ENCODE data around the gene KCNIP4.

DNA sequence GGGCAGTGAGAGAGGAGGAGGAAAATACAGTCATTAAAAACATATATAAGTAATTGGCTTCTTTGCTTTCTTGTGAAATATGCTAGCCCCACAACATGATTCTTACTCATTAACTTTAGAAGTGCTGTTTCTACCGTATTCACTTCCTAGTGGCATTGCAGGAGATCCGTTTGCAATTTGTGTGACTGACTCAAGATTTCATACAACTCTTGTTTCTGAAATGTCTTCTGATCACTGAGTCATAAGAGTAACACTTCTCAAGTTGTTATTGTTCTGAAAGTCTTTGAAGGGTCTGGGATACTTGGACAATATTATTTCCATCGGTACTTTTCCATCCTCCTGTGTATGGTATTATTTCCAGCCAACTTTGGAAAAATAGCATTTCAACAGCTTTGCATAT, 937.5 kb downstream of the KCNIP4 start:
- TF ChIP-seq RAD21 (IDR thresholded peaks at IDR 0.05; ENCODE audit: low read length) (no peak), FOS (IDR thresholded peaks at IDR 0.05; ENCODE audit: low read depth, low read length) (no peak), MXI1 (IDR thresholded peaks at IDR 0.05; ENCODE audit: borderline replicate concordance, low read depth, low read length) (no peak), NFE2L2 (IDR thresholded peaks at IDR 0.05; ENCODE audit: low read depth, low read length) (no peak), CEBPB (IDR thresholded peaks at IDR 0.05; ENCODE audit: low read depth, low read length) (no peak), SMC3 (IDR thresholded peaks at IDR 0.05; ENCODE audit: low read depth, low read length) (no peak), POLR2A (IDR thresholded peaks at IDR 0.05; ENCODE audit: low read depth, low read length) (no peak), RFX5 (IDR thresholded peaks at IDR 0.05; ENCODE audit: low read depth, low read length) (no peak), RCOR1 (IDR thresholded peaks at IDR 0.05; ENCODE audit: insufficient replicate concordance, low read length) (no peak)
- TF ChIP-seq, protein P1, sequence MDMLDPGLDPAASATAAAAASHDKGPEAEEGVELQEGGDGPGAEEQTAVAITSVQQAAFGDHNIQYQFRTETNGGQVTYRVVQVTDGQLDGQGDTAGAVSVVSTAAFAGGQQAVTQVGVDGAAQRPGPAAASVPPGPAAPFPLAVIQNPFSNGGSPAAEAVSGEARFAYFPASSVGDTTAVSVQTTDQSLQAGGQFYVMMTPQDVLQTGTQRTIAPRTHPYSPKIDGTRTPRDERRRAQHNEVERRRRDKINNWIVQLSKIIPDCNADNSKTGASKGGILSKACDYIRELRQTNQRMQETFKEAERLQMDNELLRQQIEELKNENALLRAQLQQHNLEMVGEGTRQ (IDR thresholded peaks at IDR 0.05; ENCODE audit: low read depth, low read length): no peak
- TF ChIP-seq, protein P2, sequence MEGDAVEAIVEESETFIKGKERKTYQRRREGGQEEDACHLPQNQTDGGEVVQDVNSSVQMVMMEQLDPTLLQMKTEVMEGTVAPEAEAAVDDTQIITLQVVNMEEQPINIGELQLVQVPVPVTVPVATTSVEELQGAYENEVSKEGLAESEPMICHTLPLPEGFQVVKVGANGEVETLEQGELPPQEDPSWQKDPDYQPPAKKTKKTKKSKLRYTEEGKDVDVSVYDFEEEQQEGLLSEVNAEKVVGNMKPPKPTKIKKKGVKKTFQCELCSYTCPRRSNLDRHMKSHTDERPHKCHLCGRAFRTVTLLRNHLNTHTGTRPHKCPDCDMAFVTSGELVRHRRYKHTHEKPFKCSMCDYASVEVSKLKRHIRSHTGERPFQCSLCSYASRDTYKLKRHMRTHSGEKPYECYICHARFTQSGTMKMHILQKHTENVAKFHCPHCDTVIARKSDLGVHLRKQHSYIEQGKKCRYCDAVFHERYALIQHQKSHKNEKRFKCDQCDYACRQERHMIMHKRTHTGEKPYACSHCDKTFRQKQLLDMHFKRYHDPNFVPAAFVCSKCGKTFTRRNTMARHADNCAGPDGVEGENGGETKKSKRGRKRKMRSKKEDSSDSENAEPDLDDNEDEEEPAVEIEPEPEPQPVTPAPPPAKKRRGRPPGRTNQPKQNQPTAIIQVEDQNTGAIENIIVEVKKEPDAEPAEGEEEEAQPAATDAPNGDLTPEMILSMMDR (conservative IDR thresholded peaks at IDR 0.05; ENCODE audit: low read depth, low read length): no peak
